Keratinocyte (primary cell): ENCODE measurements around the gene EXT2. TPM values are rescaled to one million over a fixed set of nuclear protein-coding genes. Genes with fewer than 3 reads are reported as not detected.

Source experiments
- DNase-seq: peaks from one replicate; pipeline ENCODE4 v3.0.0-alpha.2; 2011; ENCODE audit warnings: low read depth, missing footprints, low spot score
- FAIRE-seq: peaks from 2 replicates; lab custom pipeline; 2011; peaks lifted over from hg19 to GRCh38; lab: Jason Lieb, UNC
- H2AFZ ChIP-seq: 2 replicates; pipeline ENCODE4 v1.6.0; 2012; ENCODE audit warnings: low read length, control low read depth, inconsistent platforms; ENCODE audit not compliant: control insufficient read depth
- H3K27ac ChIP-seq: 2 replicates; pipeline ENCODE4 v1.5.1; 2011; ENCODE audit warnings: low read length; ENCODE audit not compliant: control insufficient read depth, insufficient read depth
- H3K27me3 ChIP-seq: 3 replicates; pipeline ENCODE4 v1.6.0; 2011; ENCODE audit warnings: low read length; ENCODE audit not compliant: control insufficient read depth, insufficient read depth; ENCODE audit errors: extremely low read depth
- H3K36me3 ChIP-seq, 2 experiments: 2 replicates in 1 of 2; 3 replicates in 1 of 2; pipeline ENCODE4 v1.5.1; 2011; ENCODE audit warnings: low read length in 2 of 2, mild to moderate bottlenecking in 1 of 2; ENCODE audit not compliant: control insufficient read depth in 2 of 2, insufficient read depth in 2 of 2; ENCODE audit errors: extremely low read depth in 1 of 2
- H3K4me1 ChIP-seq: 3 replicates; pipeline ENCODE4 v1.5.1; 2011; ENCODE audit warnings: low read length; ENCODE audit not compliant: control insufficient read depth, insufficient read depth; ENCODE audit errors: extremely low read depth
- H3K4me2 ChIP-seq: 3 replicates; pipeline ENCODE4 v1.6.0; 2011; ENCODE audit warnings: low read depth, low read length; ENCODE audit not compliant: control insufficient read depth, insufficient read depth; ENCODE audit errors: extremely low read depth
- H3K4me3 ChIP-seq, 3 experiments: fragments of 200-600 bp in 1 of 3; sonication (generic) in 1 of 3; 2 replicates in 2 of 3; 3 replicates in 1 of 3; pipeline ENCODE4 v1.5.1; 2011 to 2016; ENCODE audit warnings: low read length in 3 of 3, mild to moderate bottlenecking in 3 of 3, control low read depth in 2 of 3, inconsistent platforms in 1 of 3, low read depth in 1 of 3, mixed read lengths in 1 of 3, mixed run types in 1 of 3, moderate library complexity in 1 of 3; ENCODE audit not compliant: control insufficient read depth in 2 of 3, insufficient read depth in 2 of 3; ENCODE audit errors: extremely low read depth in 1 of 3
- H3K79me2 ChIP-seq: 2 replicates; pipeline ENCODE4 v1.6.0; 2012; ENCODE audit warnings: low read length; ENCODE audit not compliant: control insufficient read depth, insufficient read depth
- H3K9ac ChIP-seq: 3 replicates; pipeline ENCODE4 v1.6.0; 2011; ENCODE audit warnings: low read length; ENCODE audit not compliant: control insufficient read depth, insufficient read depth; ENCODE audit errors: extremely low read depth
- H3K9me1 ChIP-seq: 3 replicates; pipeline ENCODE4 v1.6.0; 2011; ENCODE audit warnings: low read length; ENCODE audit not compliant: control insufficient read depth, insufficient read depth; ENCODE audit errors: extremely low read depth
- H3K9me3 ChIP-seq: 2 replicates; pipeline ENCODE4 v1.5.1; 2012; ENCODE audit warnings: low read depth, low read length; ENCODE audit not compliant: control insufficient read depth
- H4K20me1 ChIP-seq: 3 replicates; pipeline ENCODE4 v1.6.0; 2011; ENCODE audit warnings: low read length; ENCODE audit not compliant: control insufficient read depth, insufficient read depth; ENCODE audit errors: extremely low read depth
- EZH2 ChIP-seq: IDR thresholded peaks from one replicate; pipeline ENCODE4 v1.6.1; 2012; ENCODE audit warnings: inconsistent platforms, mild to moderate bottlenecking, low read length, moderate library complexity
- dilution Hi-C: fragments of 300-500 bp; cut with MboI; formaldehyde crosslinking; loops from one replicate; pipeline ENCODE4 v1.7.0; 2020; ENCODE audit warnings: low sequenced_read_pairs; ENCODE audit not compliant: extremely low pct_ligation_motif_present
- polyA plus RNA-seq, 5 experiments: library from polyadenylated mRNA; depleted of rRNA in 3 of 5; stranded (reverse) in 3 of 5; stranded (forward) in 1 of 5; unstranded in 1 of 5; fragments of >200 nt; gene quantifications; 1 replicate in 1 of 5; 2 replicates in 3 of 5; 3 replicates in 1 of 5; pipeline versions ENCODE4 v1.2.1 to v1.2.3, GENCODE V29; 2011 to 2012; ENCODE audit warnings: missing spikeins in 2 of 5, low read depth in 1 of 5, low replicate concordance in 1 of 5
- TF ChIP-seq, protein P1 (sequence below), 3 experiments: IDR thresholded peaks in 1 of 3; conservative IDR thresholded peaks in 1 of 3; optimal IDR thresholded peaks in 1 of 3; 2 replicates in 2 of 3; 3 replicates in 1 of 3; pipeline versions ENCODE3 to v1.5.1; 2011; ENCODE audit warnings: low read length in 3 of 3, mild to moderate bottlenecking in 3 of 3, moderate library complexity in 2 of 3, control low read depth in 1 of 3, inconsistent platforms in 1 of 3; ENCODE audit not compliant: insufficient read depth in 2 of 3; ENCODE audit errors: extremely low read depth in 1 of 3

EXT2 gene
- polyA plus RNA-seq, 1 donor (not counting 4 experiments of a cell fraction or from before 2014, with no cell fraction given), result 148 TPM

DNA sequence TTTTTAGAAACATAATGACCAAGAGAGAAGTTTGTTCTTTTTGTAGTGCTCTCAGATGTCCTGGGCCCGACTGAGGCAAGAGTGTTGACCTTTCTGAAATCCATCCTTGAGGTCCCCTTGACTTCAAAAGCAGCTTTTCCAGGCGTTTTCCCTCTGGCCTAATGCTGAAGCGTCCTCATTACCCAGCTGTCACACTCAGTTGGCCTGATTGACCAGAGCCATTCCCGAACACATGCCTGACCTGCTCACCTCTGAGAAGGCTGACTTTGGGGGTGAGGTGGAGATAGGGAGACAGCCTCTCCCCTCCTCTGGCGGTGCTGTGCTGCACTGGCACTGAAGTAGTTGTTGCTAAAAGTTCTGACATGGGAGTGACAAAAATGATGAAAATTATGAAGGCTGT lies 147.6 kb downstream of the EXT2 start:
- H3K9me1 ChIP-seq, result no peaks in the 10 kb centered on the region
- H3K9me3 ChIP-seq, result no peaks in the 10 kb centered on the region
- H3K4me2 ChIP-seq, result no peak overlapping the region
- no peak for FAIRE-seq
- H2AFZ ChIP-seq, result no peak overlapping the region
- no peak overlapping the region for H3K4me3 ChIP-seq
- H3K27me3 ChIP-seq, result no peaks in the 10 kb centered on the region
- H3K27ac ChIP-seq, result no peak overlapping the region
- H3K9ac ChIP-seq, result no peak overlapping the region
- H3K4me1 ChIP-seq, result peaks cover 6% of the 10 kb centered on the region
- H3K36me3 ChIP-seq, result peaks cover 9 to 20% of the 10 kb centered on the region in 2 experiments
- dilution Hi-C loops, result no loop called here
- TF ChIP-seq, protein P1, sequence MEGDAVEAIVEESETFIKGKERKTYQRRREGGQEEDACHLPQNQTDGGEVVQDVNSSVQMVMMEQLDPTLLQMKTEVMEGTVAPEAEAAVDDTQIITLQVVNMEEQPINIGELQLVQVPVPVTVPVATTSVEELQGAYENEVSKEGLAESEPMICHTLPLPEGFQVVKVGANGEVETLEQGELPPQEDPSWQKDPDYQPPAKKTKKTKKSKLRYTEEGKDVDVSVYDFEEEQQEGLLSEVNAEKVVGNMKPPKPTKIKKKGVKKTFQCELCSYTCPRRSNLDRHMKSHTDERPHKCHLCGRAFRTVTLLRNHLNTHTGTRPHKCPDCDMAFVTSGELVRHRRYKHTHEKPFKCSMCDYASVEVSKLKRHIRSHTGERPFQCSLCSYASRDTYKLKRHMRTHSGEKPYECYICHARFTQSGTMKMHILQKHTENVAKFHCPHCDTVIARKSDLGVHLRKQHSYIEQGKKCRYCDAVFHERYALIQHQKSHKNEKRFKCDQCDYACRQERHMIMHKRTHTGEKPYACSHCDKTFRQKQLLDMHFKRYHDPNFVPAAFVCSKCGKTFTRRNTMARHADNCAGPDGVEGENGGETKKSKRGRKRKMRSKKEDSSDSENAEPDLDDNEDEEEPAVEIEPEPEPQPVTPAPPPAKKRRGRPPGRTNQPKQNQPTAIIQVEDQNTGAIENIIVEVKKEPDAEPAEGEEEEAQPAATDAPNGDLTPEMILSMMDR (optimal IDR thresholded peaks at IDR 0.05 in 1 of 3, IDR thresholded peaks at IDR 0.05 in 1 of 3, conservative IDR thresholded peaks at IDR 0.05 in 1 of 3; ENCODE audit: extremely low read depth in 1 of 3, insufficient read depth in 2 of 3, low read length in 3 of 3), result no peak
- no peak for TF ChIP-seq EZH2
- DNase-seq, result no peak
- no peaks in the 10 kb centered on the region for H3K79me2 ChIP-seq
- no peaks in the 10 kb centered on the region for H4K20me1 ChIP-seq

- FAIRE-seq (no peak), DNase-seq (no peak)
- no peaks in the 10 kb centered on the region for H3K9me1 ChIP-seq
- no peak overlapping the region for H3K4me3 ChIP-seq
- H3K9ac ChIP-seq, result no peak overlapping the region
- no peak overlapping the region for H3K27ac ChIP-seq
- no peak overlapping the region for H3K4me2 ChIP-seq
- H3K79me2 ChIP-seq, result no peaks in the 10 kb centered on the region
- peaks cover 6% of the 10 kb centered on the region for H3K4me1 ChIP-seq
- no peaks in the 10 kb centered on the region for H3K27me3 ChIP-seq
- no peak for TF ChIP-seq EZH2
- TF ChIP-seq, protein P1 (optimal IDR thresholded peaks at IDR 0.05 in 1 of 3, IDR thresholded peaks at IDR 0.05 in 1 of 3, conservative IDR thresholded peaks at IDR 0.05 in 1 of 3; ENCODE audit: extremely low read depth in 1 of 3, insufficient read depth in 2 of 3, low read length in 3 of 3), result no peak
- dilution Hi-C loops, result no loop called here
- H2AFZ ChIP-seq, result no peak overlapping the region
- no peaks in the 10 kb centered on the region for H4K20me1 ChIP-seq
- peaks cover 11 to 20% of the 10 kb centered on the region in 2 experiments for H3K36me3 ChIP-seq
- H3K9me3 ChIP-seq, result no peaks in the 10 kb centered on the region
Observed at GRCh38 chr11:44243595-44244343, 148.3 kb downstream of the EXT2 start.
